GM19240 (cell line): ENCODE results near the gene XDH.

Experiments
- DNase-seq: peaks from one replicate; pipeline ENCODE4 v3.0.0; 2011; ENCODE audit warnings: low spot score; ENCODE audit not compliant: insufficient read length

Gene XDH

GRCh38 chr2:31333046-31333445 lies 81.5 kb downstream of the XDH start:
- no peak for DNase-seq

GRCh38 chr2:31332521-31332920 lies 82.0 kb downstream of the XDH start:
- no peak for DNase-seq

- no peak for DNase-seq
Measured at GRCh38 chr2:31331156-31331555, 83.4 kb downstream of the XDH start.

GRCh38 chr2:31329081-31329625 lies 85.4 kb downstream of the XDH start:
- no peak for DNase-seq

- no peak for DNase-seq
Measured at GRCh38 chr2:31328026-31328425, 86.5 kb downstream of the XDH start.

- DNase-seq = no peak
Measured at GRCh38 chr2:31327505-31327904, 87.0 kb downstream of the XDH start.

- DNase-seq = peak; percentile 20
Measured at GRCh38 chr2:31324016-31324633, 90.4 kb downstream of the XDH start.

GRCh38 chr2:31322371-31322770 lies 92.2 kb downstream of the XDH start:
- DNase-seq = no peak

GRCh38 chr2:31319406-31320175 lies 95.0 kb downstream of the XDH start:
- DNase-seq = no peak

GRCh38 chr2:31318361-31319336 lies 95.9 kb downstream of the XDH start:
- no peak for DNase-seq

GRCh38 chr2:31317396-31317795 lies 97.1 kb downstream of the XDH start:
- DNase-seq = no peak

GRCh38 chr2:31314761-31315160 lies 99.8 kb downstream of the XDH start:
- no peak for DNase-seq

- DNase-seq = no peak
Measured at GRCh38 chr2:31312898-31313297, 101.6 kb downstream of the XDH start.

- DNase-seq = no peak
Measured at GRCh38 chr2:31304816-31305215, 109.7 kb downstream of the XDH start.

GRCh38 chr2:31302940-31303563 lies 111.5 kb downstream of the XDH start:
- DNase-seq = no peak

- DNase-seq = no peak
Measured at GRCh38 chr2:31300309-31300708, 114.2 kb downstream of the XDH start.

- no peak for DNase-seq
Measured at GRCh38 chr2:31299547-31299946, 115.0 kb downstream of the XDH start.

GRCh38 chr2:31297751-31298150 lies 116.8 kb downstream of the XDH start:
- DNase-seq = no peak

GRCh38 chr2:31296641-31297287 lies 117.8 kb downstream of the XDH start:
- no peak for DNase-seq

GRCh38 chr2:31294196-31294595 lies 120.3 kb downstream of the XDH start:
- no peak for DNase-seq

GRCh38 chr2:31287654-31288053 lies 126.9 kb downstream of the XDH start:
- no peak for DNase-seq
